ENCODE data around the gene SPIRE1.

DNA sequence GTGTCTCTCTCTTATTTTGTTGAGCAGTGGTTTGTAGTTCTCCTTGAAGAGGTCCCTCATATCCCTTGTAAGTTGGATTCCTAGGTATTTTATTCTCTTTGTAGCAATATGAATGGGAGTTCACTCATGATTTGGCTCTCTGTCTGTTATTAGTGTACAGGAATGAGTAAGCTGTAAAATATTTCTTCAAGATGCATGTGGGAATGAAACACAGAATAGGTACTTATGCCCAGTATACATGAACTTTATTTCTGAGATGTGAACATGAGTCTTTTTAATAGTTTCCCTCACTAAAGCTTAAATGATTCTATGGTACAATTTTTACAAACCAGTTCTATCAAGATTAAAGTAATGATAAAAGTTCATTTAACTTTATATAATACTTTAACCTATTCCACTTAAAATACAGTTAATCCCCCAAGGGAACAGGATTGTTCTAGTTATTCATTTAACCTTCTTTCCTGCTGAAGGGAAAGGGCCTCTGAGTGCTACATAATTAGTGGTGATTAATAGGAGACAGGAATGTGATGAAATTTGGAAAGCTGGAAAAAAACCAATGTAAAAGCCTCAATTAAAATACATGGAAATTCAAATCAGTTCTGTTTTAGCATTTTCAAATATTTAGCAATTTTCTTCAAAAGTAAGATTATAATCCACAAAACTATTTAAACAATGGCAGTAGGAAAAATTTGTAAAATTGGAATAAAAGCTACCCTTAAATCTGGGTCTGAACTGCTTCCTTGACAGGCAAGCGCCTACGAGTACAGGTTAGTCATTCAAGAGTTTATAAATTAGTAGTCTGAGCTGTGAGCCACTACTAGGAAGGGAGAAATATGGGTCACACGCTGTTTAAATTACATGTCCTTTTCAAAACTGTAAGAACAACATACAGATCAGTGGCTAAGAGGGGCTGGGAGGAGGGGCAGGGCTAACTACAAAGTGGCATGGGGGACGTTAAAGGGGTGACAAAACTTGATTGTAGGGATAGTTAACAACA lies 28.9 kb downstream of the SPIRE1 start:
- TF ChIP-seq, protein P1, sequence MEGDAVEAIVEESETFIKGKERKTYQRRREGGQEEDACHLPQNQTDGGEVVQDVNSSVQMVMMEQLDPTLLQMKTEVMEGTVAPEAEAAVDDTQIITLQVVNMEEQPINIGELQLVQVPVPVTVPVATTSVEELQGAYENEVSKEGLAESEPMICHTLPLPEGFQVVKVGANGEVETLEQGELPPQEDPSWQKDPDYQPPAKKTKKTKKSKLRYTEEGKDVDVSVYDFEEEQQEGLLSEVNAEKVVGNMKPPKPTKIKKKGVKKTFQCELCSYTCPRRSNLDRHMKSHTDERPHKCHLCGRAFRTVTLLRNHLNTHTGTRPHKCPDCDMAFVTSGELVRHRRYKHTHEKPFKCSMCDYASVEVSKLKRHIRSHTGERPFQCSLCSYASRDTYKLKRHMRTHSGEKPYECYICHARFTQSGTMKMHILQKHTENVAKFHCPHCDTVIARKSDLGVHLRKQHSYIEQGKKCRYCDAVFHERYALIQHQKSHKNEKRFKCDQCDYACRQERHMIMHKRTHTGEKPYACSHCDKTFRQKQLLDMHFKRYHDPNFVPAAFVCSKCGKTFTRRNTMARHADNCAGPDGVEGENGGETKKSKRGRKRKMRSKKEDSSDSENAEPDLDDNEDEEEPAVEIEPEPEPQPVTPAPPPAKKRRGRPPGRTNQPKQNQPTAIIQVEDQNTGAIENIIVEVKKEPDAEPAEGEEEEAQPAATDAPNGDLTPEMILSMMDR (IDR thresholded peaks at IDR 0.05): no peak
- TF ChIP-seq POLR2A (IDR thresholded peaks at IDR 0.05): no peak

All from Peyer's patch (tissue), 4 donors.